ENCODE measurements around the gene SEMA5B.

DNA sequence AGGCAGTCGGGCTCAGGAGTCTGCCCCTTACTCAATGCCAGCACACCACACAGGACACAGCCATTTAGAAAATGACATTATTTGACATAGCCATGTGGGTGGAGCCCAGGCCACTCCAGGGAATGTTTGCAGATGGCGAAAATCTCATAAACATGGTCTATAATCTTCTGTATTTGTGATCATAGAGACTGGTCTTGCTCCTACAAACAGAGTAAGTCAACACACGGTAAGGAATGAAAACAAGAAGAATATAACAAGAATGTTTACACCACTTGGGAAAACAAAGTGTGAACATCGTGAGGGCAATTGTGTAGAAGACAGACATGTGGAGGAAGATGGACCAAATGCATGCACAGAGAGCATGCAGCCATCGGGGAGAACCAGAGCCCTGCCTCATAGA lies 68.2 kb downstream of the SEMA5B start:
- TF ChIP-seq L3MBTL2 (conservative IDR thresholded peaks at IDR 0.05) (no peak), NFRKB (IDR thresholded peaks at IDR 0.05) (no peak), HDGF (IDR thresholded peaks at IDR 0.05; ENCODE audit: borderline replicate concordance) (no peak), TARDBP (IDR thresholded peaks at IDR 0.05) (no peak), BHLHE40 (IDR thresholded peaks at IDR 0.05; ENCODE audit: borderline replicate concordance) (no peak)

Measured in HEK293T (cell line).